Astrocyte (in vitro differentiated cells and primary cell): ENCODE results near the gene LINGO4. TPM values are rescaled to one million over a fixed set of nuclear protein-coding genes. Genes with fewer than 3 reads are reported as not detected.

Experiments
- DNase-seq: peaks from one replicate; pipeline ENCODE4 v3.0.0-alpha.2; 2010; ENCODE audit warnings: low read depth
- FAIRE-seq: peaks from 2 replicates; lab custom pipeline; 2011; peaks lifted over from hg19 to GRCh38; lab: Jason Lieb, UNC
- H2AFZ ChIP-seq: 2 replicates; pipeline ENCODE4 v1.6.0; 2012; ENCODE audit warnings: low read depth, low read length, inconsistent platforms
- H3K27ac ChIP-seq: 2 replicates; pipeline ENCODE4 v1.5.1; 2011; ENCODE audit warnings: low read depth, low read length, inconsistent platforms
- H3K27me3 ChIP-seq: 2 replicates; pipeline ENCODE4 v1.6.0; 2011; ENCODE audit warnings: low read length, inconsistent platforms; ENCODE audit not compliant: insufficient read depth
- H3K36me3 ChIP-seq: 2 replicates; pipeline ENCODE4 v1.5.1; 2011; ENCODE audit warnings: low read length, inconsistent platforms; ENCODE audit not compliant: insufficient read depth
- H3K4me1 ChIP-seq: 2 replicates; pipeline ENCODE4 v1.5.1; 2011; ENCODE audit warnings: low read length, inconsistent platforms; ENCODE audit not compliant: insufficient read depth
- H3K4me2 ChIP-seq: 2 replicates; pipeline ENCODE4 v1.6.0; 2012; ENCODE audit warnings: low read length, inconsistent platforms
- H3K4me3 ChIP-seq: 2 replicates; pipeline ENCODE4 v1.5.1; 2011; ENCODE audit warnings: low read depth, mild to moderate bottlenecking, low read length, inconsistent platforms; ENCODE audit not compliant: insufficient read depth
- H3K79me2 ChIP-seq: 2 replicates; pipeline ENCODE4 v1.6.0; 2012; ENCODE audit warnings: mild to moderate bottlenecking, low read length, inconsistent platforms; ENCODE audit not compliant: insufficient read depth
- H3K9ac ChIP-seq: 2 replicates; pipeline ENCODE4 v1.6.0; 2012; ENCODE audit warnings: mild to moderate bottlenecking, low read length, inconsistent platforms
- H3K9me3 ChIP-seq: 2 replicates; pipeline ENCODE4 v1.5.1; 2012; ENCODE audit warnings: low read depth, mild to moderate bottlenecking, low read length, inconsistent platforms; ENCODE audit not compliant: insufficient read depth
- H4K20me1 ChIP-seq: 2 replicates; pipeline ENCODE4 v1.6.0; 2012; ENCODE audit warnings: low read length, inconsistent platforms; ENCODE audit not compliant: insufficient read depth
- H3K27ac Mint-ChIP-seq: one replicate; pipeline ENCODE4 v1.8.0; 2021; ENCODE audit warnings: mild to moderate bottlenecking, mixed read lengths; ENCODE audit not compliant: unreplicated experiment
- H3K27me3 Mint-ChIP-seq: one replicate; pipeline ENCODE4 v1.8.0; 2021; ENCODE audit warnings: low read depth, mixed read lengths; ENCODE audit not compliant: unreplicated experiment
- H3K36me3 Mint-ChIP-seq: one replicate; pipeline ENCODE4 v1.8.0; 2021; ENCODE audit warnings: low read depth, mixed read lengths; ENCODE audit not compliant: unreplicated experiment
- H3K4me1 Mint-ChIP-seq: one replicate; pipeline ENCODE4 v1.8.0; 2021; ENCODE audit warnings: low read depth, mixed read lengths; ENCODE audit not compliant: unreplicated experiment
- H3K4me3 Mint-ChIP-seq: one replicate; pipeline ENCODE4 v1.8.0; 2021; ENCODE audit warnings: mild to moderate bottlenecking, moderate library complexity, mixed read lengths; ENCODE audit not compliant: unreplicated experiment
- H3K9me3 Mint-ChIP-seq: one replicate; pipeline ENCODE4 v1.8.0; 2021; ENCODE audit warnings: mild to moderate bottlenecking, mixed read lengths; ENCODE audit not compliant: unreplicated experiment
- CTCF ChIP-seq: IDR thresholded peaks from 2 replicates; pipeline ENCODE4 v1.5.1; 2011; ENCODE audit warnings: low read depth, mild to moderate bottlenecking, inconsistent platforms, low read length, moderate library complexity; ENCODE audit not compliant: insufficient read depth
- EZH2 ChIP-seq: IDR thresholded peaks from 2 replicates; pipeline ENCODE4 v1.6.1; 2012; ENCODE audit warnings: mild to moderate bottlenecking, low read length, inconsistent platforms; ENCODE audit not compliant: insufficient read depth
- total RNA-seq: library from RNA; stranded (reverse); gene quantifications from 2 replicates; pipeline ENCODE4 v1.2.1, GENCODE V29; 2021

The LINGO4 gene
- total RNA-seq, 1 donor from 2014 or later: not detected

GRCh38 chr1:151820940-151821339 is 15.7 kb upstream of the LINGO4 start:
- Histone ChIP-seq H3K27me3 (peaks cover 5% of the 10 kb centered on the region), H3K4me2 (no peak overlapping the region), H2AFZ (no peak overlapping the region), H3K27ac (no peak overlapping the region), H3K79me2 (no peaks in the 10 kb centered on the region), H3K4me3 (no peak overlapping the region), H4K20me1 (no peaks in the 10 kb centered on the region), H3K4me1 (no peaks in the 10 kb centered on the region), H3K36me3 (no peaks in the 10 kb centered on the region), H3K9ac (no peak overlapping the region), H3K9me3 (no peaks in the 10 kb centered on the region)
- FAIRE-seq (no peak), DNase-seq (no peak)
- H3K9me3 Mint-ChIP-seq: peaks cover 5% of the 10 kb centered on the region
- no peak overlapping the region for H3K4me3 Mint-ChIP-seq
- H3K36me3 Mint-ChIP-seq: peaks cover 2% of the 10 kb centered on the region
- no peak overlapping the region for H3K27ac Mint-ChIP-seq
- peaks cover 72% of the 10 kb centered on the region for H3K27me3 Mint-ChIP-seq
- H3K4me1 Mint-ChIP-seq: peaks cover 6% of the 10 kb centered on the region
- TF ChIP-seq CTCF (no peak), EZH2 (no peak)

- no peak overlapping the region for H3K4me2 ChIP-seq
- H3K36me3 Mint-ChIP-seq: peaks cover 2% of the 10 kb centered on the region
- peaks cover 6% of the 10 kb centered on the region for H3K4me1 Mint-ChIP-seq
- H3K79me2 ChIP-seq: no peaks in the 10 kb centered on the region
- H3K27me3 ChIP-seq: peaks cover 8% of the 10 kb centered on the region
- no peak overlapping the region for H3K4me3 ChIP-seq
- no peak for DNase-seq
- no peak overlapping the region for H2AFZ ChIP-seq
- H3K9me3 ChIP-seq: no peaks in the 10 kb centered on the region
- H4K20me1 ChIP-seq: no peaks in the 10 kb centered on the region
- no peak overlapping the region for H3K27ac ChIP-seq
- H3K27ac Mint-ChIP-seq: no peak overlapping the region
- FAIRE-seq: no peak
- peaks cover 4% of the 10 kb centered on the region for H3K9me3 Mint-ChIP-seq
- TF ChIP-seq CTCF: no peak
- TF ChIP-seq EZH2: no peak
- H3K36me3 ChIP-seq: no peaks in the 10 kb centered on the region
- no peak overlapping the region for H3K4me3 Mint-ChIP-seq
- H3K27me3 Mint-ChIP-seq: peaks cover 71% of the 10 kb centered on the region
- H3K9ac ChIP-seq: no peak overlapping the region
- no peaks in the 10 kb centered on the region for H3K4me1 ChIP-seq
Observed at GRCh38 chr1:151819976-151820623, 14.9 kb upstream of the LINGO4 start.

GRCh38 chr1:151819227-151819835 is 14.1 kb upstream of the LINGO4 start:
- peaks cover 74% of the 10 kb centered on the region for H3K27me3 Mint-ChIP-seq
- no peak for TF ChIP-seq CTCF
- no peak for TF ChIP-seq EZH2
- Histone ChIP-seq H3K4me2 (no peak overlapping the region), H3K4me3 (no peak overlapping the region), H3K9me3 (no peaks in the 10 kb centered on the region), H3K9ac (no peak overlapping the region), H3K27ac (no peak overlapping the region), H3K79me2 (no peaks in the 10 kb centered on the region), H3K27me3 (peaks cover 8% of the 10 kb centered on the region), H4K20me1 (no peaks in the 10 kb centered on the region), H3K4me1 (no peaks in the 10 kb centered on the region), H3K36me3 (no peaks in the 10 kb centered on the region), H2AFZ (no peak overlapping the region)
- H3K9me3 Mint-ChIP-seq: peaks cover 3% of the 10 kb centered on the region
- H3K4me1 Mint-ChIP-seq: peaks cover 6% of the 10 kb centered on the region
- H3K4me3 Mint-ChIP-seq: no peak overlapping the region
- H3K36me3 Mint-ChIP-seq: peaks cover 2% of the 10 kb centered on the region
- H3K27ac Mint-ChIP-seq: no peak overlapping the region
- DNase-seq (no peak), FAIRE-seq (no peak)
